NB4 (cell line): ENCODE measurements around the gene CC2D2B.
"Not testable (repeated sequence)": the region's sequence is repeated elsewhere in the genome, so short reads cannot be mapped to it uniquely, and the experiment has no call there.

Experiments used
- DNase-seq: peaks from one replicate; pipeline ENCODE4 v3.0.0; 2010; ENCODE audit warnings: low read depth
- H3K4me3 ChIP-seq: one replicate; pipeline ENCODE4 v1.5.1; 2011; ENCODE audit warnings: mild to moderate bottlenecking, low read depth, low read length, moderate library complexity
- CTCF ChIP-seq: IDR thresholded peaks from one replicate; pipeline ENCODE4 v1.5.1; 2012; ENCODE audit warnings: low read depth, low read length
- MAX ChIP-seq: IDR thresholded peaks from 2 replicates; pipeline ENCODE4 v1.6.1; 2011; ENCODE audit warnings: low read depth, low read length
- MYC ChIP-seq: IDR thresholded peaks from 2 replicates; pipeline ENCODE4 v1.6.1; 2011; ENCODE audit warnings: low read depth, low read length
- POLR2A ChIP-seq: IDR thresholded peaks from 2 replicates; pipeline ENCODE4 v1.6.1; 2011; ENCODE audit warnings: mild to moderate bottlenecking; ENCODE audit not compliant: insufficient read length; ENCODE audit errors: extremely low read depth

Gene CC2D2B

DNA sequence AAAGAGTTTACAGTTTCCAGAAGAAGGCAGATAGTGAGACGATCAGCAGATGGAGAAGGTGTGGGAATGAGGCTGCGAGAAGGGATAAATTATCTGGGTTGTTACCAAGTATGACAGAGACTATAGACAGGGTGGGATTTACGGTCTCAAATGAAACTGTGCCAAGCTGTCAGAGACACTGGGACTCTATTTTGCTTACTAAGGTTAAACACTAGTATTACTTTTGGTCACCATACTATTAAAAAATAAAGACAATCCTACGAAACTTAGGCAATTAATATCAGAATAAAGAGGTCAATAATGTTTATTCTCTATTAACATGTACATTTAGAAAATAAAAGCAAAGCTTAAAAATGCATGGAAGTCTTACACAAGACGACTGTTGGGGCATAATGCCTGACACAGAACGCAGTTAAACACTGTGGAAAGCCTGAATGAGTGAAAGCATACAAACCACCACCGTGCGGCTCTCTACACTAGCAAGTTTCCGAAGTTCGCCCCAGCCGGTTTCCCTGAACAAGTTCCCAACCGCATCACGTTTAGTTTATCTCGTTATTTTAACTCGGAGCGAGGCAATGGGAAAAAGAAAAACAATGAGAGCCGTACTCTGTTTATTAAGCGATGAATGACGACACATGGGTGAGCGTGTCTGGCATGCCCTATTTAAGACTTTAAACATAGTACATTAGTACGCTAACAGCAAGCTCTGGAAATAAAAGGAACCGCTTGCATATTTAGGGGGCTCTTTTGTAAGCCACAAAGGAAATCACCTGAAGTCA, 909 bp upstream of the CC2D2B start:
- DNase-seq, result peak; percentile 84
- peak overlapping the region; percentile 87 for H3K4me3 ChIP-seq
- TF ChIP-seq MAX (peak; percentile 11; the same call in 1 of the 2 replicates), CTCF (peak; percentile 17), MYC (peak; percentile 3; the same call in 1 of the 2 replicates), POLR2A (no peak)

DNA sequence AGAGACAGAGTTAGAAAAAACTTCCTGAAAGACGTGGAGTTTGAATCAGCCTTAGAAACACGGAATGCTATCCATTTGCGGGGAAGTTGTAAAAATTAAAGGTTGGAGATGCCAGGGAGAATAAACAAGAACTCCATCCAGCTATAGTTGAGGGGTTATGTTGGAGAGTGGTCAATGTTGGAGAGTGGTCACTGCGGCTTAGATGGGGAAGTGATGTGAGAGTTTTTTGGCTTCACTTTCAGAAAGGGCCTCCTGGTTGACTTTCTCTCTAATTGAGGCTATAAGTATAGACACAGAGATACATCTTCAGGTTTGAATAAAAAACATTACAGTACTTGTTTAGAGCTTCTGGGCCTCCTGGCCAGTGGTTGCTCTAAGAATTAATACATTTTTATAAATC, 675 bp downstream of the CC2D2B start:
- TF ChIP-seq MYC, result no peak
- no peak for TF ChIP-seq MAX
- TF ChIP-seq CTCF, result no peak
- no peak for TF ChIP-seq POLR2A
- peak overlapping the region; percentile 87 for H3K4me3 ChIP-seq
- DNase-seq, result no peak

DNA sequence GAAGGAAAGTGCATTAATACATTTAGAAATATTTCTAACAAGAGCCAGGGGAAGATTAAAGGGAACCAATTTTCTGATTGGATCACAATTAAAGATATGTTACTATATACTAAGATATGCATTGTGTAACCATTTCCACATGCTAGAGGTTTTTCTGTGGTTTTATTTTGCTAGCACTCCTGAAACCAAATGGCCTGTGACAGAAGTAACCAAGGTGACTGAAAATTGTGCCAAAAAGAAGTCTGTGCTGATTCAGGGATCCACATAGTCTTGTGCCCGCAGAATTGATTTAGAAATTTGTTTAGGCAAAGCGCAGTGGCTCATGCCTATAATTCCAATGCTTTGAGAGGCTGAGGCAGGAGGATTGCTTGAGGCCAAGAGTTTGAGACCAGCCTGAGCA, 1.8 kb downstream of the CC2D2B start:
- DNase-seq, result no peak
- TF ChIP-seq POLR2A (no peak), MYC (no peak), MAX (no peak), CTCF (no peak)
- H3K4me3 ChIP-seq, result no peak overlapping the region

- H3K4me3 ChIP-seq, DNase-seq: not testable (repeated sequence)
Measured at GRCh38 chr10:95916039-95916438, 8.3 kb downstream of the CC2D2B start.

DNA sequence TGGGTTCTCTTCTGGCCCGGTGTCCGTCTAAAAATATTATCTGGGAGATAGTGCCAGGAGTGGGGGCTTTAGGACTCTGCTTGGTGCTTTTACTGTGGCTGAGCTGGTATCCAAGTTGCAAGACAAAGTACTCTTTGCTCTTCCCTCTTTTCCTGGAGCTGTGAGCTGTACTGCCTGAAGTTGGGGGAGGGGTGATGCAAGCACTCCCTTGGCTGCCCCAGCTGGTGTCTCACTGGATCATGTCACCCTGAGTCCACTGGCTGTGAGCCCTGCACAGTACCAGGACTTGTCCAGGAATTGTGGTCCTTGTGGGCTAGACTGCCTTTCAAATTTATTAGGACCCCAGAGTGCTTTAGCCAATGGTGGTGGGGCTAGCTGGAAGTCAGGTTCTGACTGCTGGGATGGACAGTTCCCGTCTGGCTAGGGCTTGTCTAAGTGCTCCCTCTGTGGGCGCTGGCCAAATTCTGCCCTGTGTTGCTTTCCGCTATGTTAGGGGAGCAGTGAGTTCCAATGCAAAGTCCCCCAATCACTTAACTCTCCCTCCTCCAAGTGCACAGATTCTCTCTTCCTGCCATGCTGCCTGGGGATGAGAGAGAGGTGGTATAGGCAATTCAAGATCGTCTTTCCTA, 13.1 kb downstream of the CC2D2B start:
- no peak for DNase-seq
- TF ChIP-seq MYC (no peak), POLR2A (no peak), CTCF (no peak), MAX (no peak)
- no peak overlapping the region for H3K4me3 ChIP-seq

GRCh38 chr10:95925033-95925432, 17.3 kb downstream of the CC2D2B start:
- no peak for TF ChIP-seq POLR2A
- DNase-seq, result no peak
- no peak overlapping the region for H3K4me3 ChIP-seq

DNA sequence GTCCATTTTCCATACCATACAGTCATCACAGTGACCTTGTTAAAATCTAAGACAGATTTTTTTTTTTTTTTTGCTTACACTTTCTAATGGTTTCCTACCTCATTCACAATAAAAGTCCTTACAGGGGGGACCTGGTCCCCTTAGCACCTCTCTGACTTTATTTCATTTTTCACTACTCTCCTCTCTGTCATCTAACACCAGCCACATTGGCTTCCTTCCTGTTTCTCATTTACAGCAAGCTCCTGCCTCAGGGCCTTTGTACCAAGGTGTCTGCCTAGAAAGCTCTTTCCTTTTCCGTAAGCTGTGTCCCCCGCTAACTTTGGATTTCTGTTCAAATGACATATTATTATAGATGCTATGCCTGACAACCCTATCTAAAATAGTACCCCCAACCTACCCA, 27.7 kb downstream of the CC2D2B start:
- DNase-seq, result no peak
- no peak for TF ChIP-seq CTCF
- no peak for TF ChIP-seq MYC
- no peak overlapping the region for H3K4me3 ChIP-seq
